GM23338 (cell line): ENCODE measurements around the gene CDC14B.

ENCODE experiments used
- CREB1 ChIP-seq: fragments of 250-450 bp; sonication (Bioruptor Pico); IDR thresholded peaks from 2 replicates; pipeline ENCODE4 v1.5.0; 2020; ENCODE audit warnings: low read depth, mild to moderate bottlenecking, moderate library complexity
- EZH2 ChIP-seq: fragments of 200-600 bp; sonication (generic); IDR thresholded peaks from one replicate; pipeline ENCODE4 v1.8.0; 2017; ENCODE audit warnings: antibody characterized with exemption, mild to moderate bottlenecking, low read depth; ENCODE audit not compliant: unreplicated experiment
- JUNB ChIP-seq: IDR thresholded peaks from one replicate; pipeline ENCODE4 v1.6.1; 2016; ENCODE audit warnings: antibody characterized with exemption; ENCODE audit not compliant: unreplicated experiment
- NANOG ChIP-seq: IDR thresholded peaks from 2 replicates; pipeline ENCODE4 v1.6.1; 2016; ENCODE audit warnings: antibody characterized with exemption, borderline replicate concordance
- POLR2AphosphoS5 ChIP-seq: IDR thresholded peaks from 2 replicates; pipeline ENCODE4 v1.6.1; 2016; ENCODE audit warnings: antibody characterized with exemption, low read depth
- TF ChIP-seq, protein P1 (sequence below), 2 experiments: fragments of 200-600 bp in 1 of 2; sonication (generic) in 1 of 2; conservative IDR thresholded peaks; 2 replicates each; pipeline versions ENCODE4 v1.5.1 to v1.6.1; 2016 to 2017; ENCODE audit warnings: antibody characterized with exemption in 2 of 2, low read depth in 2 of 2, mild to moderate bottlenecking in 2 of 2, moderate library complexity in 1 of 2
- TF ChIP-seq, protein P2 (sequence below): IDR thresholded peaks from one replicate; pipeline ENCODE4 v1.6.1; 2018; ENCODE audit warnings: antibody characterized with exemption; ENCODE audit not compliant: unreplicated experiment

DNA sequence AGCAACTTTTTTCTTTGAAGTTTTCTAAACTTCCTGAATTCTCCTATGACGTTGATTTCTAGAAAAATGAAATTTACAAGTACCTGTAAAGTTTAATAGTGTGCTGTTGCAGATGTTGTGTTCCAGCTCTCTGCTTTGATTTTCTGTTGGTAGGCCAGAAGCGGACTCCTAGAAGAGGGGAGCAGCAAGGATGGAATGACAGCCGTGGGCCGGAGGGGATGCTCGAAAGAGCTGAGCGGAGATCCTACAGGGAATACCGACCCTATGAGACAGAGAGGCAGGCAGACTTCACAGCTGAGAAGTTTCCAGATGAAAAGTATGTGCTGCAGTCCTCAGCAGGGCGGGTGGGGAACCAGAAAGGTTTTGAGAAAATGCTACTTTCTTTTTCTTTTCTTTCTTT is 161.4 kb downstream of the CDC14B start:
- TF ChIP-seq, protein P1, sequence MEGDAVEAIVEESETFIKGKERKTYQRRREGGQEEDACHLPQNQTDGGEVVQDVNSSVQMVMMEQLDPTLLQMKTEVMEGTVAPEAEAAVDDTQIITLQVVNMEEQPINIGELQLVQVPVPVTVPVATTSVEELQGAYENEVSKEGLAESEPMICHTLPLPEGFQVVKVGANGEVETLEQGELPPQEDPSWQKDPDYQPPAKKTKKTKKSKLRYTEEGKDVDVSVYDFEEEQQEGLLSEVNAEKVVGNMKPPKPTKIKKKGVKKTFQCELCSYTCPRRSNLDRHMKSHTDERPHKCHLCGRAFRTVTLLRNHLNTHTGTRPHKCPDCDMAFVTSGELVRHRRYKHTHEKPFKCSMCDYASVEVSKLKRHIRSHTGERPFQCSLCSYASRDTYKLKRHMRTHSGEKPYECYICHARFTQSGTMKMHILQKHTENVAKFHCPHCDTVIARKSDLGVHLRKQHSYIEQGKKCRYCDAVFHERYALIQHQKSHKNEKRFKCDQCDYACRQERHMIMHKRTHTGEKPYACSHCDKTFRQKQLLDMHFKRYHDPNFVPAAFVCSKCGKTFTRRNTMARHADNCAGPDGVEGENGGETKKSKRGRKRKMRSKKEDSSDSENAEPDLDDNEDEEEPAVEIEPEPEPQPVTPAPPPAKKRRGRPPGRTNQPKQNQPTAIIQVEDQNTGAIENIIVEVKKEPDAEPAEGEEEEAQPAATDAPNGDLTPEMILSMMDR (conservative IDR thresholded peaks at IDR 0.05; ENCODE audit: low read depth in 2 of 2), result no peak
- TF ChIP-seq EZH2 (no peak), POLR2AphosphoS5 (no peak), JUNB (no peak), NANOG (no peak), CREB1 (CRISPR knock-in tag) (no peak)
- TF ChIP-seq, protein P2, sequence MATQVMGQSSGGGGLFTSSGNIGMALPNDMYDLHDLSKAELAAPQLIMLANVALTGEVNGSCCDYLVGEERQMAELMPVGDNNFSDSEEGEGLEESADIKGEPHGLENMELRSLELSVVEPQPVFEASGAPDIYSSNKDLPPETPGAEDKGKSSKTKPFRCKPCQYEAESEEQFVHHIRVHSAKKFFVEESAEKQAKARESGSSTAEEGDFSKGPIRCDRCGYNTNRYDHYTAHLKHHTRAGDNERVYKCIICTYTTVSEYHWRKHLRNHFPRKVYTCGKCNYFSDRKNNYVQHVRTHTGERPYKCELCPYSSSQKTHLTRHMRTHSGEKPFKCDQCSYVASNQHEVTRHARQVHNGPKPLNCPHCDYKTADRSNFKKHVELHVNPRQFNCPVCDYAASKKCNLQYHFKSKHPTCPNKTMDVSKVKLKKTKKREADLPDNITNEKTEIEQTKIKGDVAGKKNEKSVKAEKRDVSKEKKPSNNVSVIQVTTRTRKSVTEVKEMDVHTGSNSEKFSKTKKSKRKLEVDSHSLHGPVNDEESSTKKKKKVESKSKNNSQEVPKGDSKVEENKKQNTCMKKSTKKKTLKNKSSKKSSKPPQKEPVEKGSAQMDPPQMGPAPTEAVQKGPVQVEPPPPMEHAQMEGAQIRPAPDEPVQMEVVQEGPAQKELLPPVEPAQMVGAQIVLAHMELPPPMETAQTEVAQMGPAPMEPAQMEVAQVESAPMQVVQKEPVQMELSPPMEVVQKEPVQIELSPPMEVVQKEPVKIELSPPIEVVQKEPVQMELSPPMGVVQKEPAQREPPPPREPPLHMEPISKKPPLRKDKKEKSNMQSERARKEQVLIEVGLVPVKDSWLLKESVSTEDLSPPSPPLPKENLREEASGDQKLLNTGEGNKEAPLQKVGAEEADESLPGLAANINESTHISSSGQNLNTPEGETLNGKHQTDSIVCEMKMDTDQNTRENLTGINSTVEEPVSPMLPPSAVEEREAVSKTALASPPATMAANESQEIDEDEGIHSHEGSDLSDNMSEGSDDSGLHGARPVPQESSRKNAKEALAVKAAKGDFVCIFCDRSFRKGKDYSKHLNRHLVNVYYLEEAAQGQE, result no peak
